NCI-H524 (cell line): Measurements from ENCODE around the gene RNU1-4.
"Not testable (repeated sequence)": the region's sequence is repeated elsewhere in the genome, so short reads cannot be mapped to it uniquely, and the experiment has no call there.

ENCODE experiments used
- DNase-seq, 2 experiments: peaks; one replicate each; lab custom pipeline; 2025; lab: John Stamatoyannopoulos, UW

RNU1-4 gene

DNA sequence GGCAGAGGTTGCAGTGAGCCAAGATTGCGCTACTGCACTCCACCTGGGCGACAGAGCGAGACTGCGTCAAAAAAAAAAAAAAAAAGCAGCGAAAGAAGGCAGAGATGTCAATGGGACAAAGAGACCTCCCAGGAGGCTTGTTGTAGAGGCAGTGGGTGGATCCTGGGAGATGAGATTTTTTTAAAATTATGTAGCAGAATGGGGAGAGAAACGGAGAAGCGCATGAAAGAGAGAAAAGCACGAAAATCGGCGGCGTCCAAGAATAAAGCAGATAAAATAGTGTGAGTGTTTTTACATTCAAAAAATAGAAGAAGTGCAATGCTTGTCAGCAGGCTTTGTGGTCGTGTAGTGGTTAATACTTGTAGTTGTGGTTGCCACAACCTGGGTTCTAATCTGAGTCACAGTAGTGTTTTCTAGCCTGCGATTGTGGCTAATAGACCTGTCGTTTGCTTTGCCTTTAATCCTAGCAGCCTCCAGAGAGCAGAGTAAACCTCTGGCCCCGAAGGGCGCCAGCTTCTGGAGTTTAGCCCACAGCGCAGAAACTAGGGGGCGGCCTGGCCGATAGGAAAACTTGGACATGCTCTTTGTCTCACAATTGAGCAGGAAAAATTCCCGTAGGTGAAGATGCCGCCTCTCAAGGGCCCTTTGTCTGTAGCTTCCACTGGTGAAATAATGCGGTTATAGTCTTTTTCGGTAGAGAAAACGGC is 11.9 kb upstream of the RNU1-4 start:
- DNase-seq, result not testable (repeated sequence)

DNA sequence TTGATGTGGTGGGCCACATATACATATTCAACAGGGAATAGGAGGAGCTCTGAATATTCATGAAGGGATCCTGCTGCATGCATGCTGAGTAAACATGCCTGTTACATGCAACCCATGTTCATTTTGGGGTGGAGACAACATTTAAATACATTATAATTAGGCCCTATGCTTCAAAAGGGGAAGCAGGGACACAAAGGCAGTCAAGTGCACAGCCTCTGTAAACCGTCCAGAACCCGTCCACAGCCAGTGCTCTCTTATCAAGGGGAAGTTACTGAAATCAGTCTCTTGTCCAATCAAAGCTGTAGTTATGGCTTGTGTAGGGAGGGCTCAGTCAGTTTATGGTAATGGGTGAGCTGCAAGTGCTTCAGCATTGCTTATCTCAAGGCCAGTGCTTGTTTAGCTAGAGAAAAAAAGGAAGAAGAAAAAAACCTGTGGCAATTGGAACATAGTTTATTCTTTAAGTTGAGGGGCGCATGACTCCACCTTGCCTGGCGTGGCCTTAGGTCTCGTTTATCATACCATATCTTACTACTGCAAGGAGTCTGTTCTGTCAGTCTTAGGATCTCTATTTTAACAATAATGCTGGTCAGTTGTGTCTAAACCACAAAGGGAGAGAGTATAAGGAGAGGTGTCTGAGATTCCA is 7.9 kb upstream of the RNU1-4 start:
- not testable (repeated sequence) for DNase-seq

DNA sequence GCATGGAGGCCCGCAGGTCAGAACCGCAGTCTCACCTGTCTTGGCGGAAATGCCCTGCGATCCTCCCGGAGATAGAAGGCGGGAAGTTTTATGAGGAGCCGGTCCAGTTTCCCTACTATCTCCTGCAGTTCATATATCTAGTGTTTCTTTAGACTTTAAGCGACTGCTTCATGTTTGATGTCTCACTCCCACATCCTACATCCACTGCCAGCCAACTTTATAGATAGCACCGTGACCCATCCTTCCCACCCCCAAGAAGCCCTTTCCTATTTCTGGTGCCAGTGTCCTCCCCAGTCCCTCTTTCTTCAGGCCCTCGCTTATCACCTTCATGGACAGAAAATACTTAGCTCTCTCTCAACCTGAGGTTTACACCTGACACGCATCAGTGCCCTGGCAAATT is 914 bp downstream of the RNU1-4 start:
- not testable (repeated sequence) for DNase-seq

DNA sequence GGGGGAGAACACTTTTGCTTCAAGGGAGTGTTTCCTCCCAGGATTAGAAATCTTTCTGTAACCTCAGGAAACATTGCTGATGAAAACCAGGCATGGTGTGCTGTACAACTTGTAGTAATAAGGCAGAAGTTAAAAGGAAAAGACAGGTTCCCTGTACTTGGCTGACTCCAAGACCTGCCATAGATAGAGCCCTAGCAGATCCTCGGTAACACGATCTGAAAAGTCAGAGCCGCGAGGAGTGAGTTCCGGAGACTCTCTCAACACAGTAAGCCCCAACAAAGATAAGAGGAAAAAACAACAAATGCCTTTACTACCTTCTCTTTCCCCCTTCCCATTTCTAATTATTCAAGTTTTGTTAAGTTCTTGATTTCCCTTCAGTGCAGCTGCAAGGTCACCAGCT is 7.3 kb downstream of the RNU1-4 start:
- DNase-seq, result not testable (repeated sequence)

DNA sequence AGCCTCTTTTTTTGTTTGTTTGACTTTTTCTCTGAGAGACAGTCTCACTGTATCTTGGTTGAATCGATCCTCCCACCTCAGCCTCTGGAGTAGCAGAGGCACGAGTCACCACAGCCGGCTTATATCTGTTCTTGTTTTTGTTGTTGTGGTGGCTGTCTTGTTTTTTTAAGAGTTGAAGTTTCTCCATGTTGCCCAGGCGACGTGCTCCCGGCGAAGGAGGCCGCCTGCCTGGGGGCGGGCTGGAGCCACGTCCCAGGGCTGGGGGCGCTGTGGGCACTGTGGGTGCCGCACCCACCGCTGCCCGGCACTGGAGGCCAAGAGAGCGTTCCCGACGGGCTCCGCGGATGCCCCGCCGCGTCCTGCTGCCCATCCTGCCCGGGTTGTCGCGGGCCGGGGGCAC is 8.4 kb downstream of the RNU1-4 start:
- DNase-seq, result not testable (repeated sequence)

DNA sequence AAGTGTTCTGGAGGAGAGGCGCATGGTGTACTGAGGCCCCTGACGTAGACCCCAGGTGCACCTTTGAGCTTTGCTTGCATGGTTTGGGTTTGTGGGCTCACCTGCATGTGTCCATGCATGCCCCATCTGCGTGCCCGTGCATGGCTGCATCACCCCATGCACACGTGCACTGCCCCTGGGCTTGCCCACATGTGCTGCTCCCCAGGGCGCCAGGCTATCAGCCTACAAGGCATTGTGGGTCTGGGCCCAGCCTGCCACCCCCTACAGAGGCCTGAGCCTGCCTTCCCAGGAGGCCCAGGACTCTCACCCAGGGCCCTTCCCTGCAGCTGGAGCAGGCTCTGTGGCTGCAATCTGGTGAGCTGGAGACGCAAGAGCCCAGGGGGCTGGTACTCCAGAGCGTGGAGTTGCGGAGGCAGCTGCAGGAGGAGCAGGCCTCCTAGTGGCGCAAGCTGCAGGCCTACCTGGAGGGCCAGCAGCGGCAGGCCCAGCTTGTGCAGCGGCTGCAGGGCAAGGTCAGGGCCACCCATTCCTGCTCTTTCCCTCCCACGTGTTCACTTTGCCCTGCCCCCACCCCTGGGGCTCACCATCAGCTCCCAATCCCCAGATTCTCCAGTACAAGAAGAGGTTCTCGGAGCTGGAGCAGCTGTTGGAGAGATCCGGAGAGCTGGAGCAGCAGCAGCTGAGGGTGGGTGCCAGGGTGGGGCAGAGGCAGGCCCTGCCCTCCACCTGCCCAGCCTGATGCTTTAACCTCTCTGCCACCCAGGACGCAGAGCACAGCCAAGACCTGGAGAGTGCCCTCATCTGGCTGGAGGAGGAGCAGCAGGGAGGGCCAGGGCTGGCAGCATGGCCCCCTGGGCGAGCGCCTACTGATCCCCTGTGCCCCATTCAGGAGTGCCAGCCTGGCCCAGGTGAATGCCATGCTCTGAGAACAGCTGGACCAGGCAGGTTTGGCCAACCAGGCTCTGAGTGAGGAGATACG is 9.9 kb downstream of the RNU1-4 start:
- DNase-seq, result not testable (repeated sequence)

DNA sequence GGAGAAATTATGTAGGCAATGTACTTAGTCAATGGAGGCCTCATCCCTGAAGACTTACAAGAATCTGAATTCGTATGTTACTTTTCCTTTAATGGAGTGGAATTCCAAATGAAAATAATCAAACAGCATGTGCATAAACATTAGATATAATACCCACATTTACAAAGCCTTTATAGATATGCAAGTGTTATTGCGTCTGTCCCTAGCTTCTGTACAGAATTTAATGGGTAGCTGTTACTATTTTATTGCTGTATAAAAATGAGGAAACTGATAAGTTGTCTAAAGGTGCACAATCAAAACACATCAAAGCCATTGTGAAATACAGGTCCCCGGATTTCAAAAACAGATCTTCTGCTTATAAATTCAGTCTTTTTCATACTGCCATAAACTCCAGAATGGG is 12.5 kb downstream of the RNU1-4 start:
- DNase-seq, result not testable (repeated sequence)

DNA sequence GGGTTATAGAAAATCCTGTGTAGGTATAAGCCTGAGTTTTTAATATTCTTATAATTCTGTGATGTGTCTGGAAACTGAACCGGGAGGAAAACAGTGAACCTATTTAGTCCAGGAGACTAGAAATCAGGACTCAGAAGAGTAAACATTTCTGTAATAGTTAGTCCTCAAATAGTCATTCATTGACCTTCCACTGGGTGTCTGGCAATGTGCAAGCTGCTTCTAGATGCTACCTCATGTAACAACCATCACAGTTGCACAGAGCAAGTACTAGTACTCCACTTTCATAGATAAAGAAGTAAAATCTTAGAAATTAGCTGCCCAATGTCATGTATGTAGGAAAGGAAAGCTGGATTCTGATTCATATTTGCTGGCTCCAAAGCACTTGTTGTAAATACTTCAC is 15.1 kb downstream of the RNU1-4 start:
- not testable (repeated sequence) for DNase-seq

DNA sequence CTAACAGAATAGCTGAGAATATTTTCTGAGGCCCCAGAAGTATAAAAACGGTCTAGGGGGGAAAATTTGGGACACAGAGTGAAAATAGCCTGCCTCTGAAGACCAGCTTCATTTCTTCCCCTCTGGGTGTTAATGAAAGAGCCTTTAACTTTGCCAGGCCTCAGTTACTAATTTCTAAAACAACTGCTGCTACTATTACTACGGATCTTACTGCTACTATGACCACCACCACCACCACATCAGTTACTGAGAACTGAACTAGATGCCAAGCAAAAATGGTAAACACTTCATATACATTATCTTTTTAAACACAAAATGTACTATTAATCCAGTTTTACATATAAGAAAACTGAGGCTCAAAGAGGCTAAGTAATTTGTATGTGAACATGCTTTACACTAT is 15.6 kb downstream of the RNU1-4 start:
- not testable (repeated sequence) for DNase-seq

DNA sequence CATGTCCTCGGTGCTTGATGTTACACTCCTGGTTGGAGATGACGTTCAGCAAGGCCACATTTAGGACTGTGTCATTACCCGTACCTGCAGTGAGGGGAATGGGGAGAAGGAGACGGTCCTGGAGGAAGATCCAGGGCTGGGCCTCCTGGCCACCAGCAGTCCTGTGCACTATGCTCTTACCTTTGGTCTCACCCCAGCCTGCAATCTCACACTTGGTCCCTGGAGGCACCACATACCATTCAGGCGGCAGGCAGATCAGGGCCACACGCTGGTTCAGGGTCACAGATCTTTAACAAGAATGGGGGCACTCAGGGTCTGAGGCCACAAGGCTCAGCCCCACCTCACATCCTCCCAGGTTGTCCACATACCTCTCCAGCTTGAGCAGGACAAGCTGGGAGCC is 17.3 kb downstream of the RNU1-4 start:
- not testable (repeated sequence) for DNase-seq

DNA sequence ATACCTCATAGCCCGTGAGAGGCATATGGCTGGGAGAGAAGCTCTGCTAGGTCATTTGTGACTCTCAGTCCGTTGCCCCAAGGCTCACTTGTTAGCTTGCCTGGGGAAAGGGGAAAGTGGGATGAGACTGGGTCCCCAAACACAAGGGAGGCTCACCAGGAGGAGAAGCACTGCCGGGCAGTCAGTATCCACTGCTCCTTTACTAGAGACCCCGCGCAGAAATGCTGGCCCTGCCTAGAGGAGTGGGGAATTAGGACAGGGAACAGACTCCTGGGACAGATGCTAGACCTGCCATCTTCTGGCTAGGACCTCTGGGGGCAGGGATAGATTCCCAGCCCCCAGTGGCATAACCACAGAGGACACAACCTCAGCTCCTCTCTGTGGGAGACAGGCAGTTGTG is 17.7 kb downstream of the RNU1-4 start:
- not testable (repeated sequence) for DNase-seq

DNA sequence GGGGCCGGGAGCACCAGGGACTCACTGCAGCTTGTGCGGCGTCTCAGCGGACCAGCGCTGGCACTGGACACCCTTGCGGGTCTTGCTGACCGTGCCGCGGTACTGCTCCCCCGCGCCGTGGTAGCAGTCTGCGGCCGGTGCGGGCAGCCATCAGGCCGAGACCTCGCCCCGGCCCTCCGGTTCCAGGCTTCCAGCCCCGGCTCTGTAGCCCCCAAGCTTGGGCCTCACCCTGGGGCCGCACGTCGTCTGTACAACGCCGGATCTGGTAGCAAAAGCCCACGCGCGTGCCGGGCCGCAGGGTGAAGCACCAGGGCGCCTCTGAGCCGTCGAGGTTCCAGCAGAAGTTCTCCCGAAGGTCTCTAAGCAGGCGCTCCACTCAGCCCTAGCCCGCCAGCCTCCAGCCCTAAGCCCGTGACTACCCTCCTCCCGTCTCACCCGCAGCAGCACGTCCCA is 18.8 kb downstream of the RNU1-4 start:
- DNase-seq, result not testable (repeated sequence)

DNA sequence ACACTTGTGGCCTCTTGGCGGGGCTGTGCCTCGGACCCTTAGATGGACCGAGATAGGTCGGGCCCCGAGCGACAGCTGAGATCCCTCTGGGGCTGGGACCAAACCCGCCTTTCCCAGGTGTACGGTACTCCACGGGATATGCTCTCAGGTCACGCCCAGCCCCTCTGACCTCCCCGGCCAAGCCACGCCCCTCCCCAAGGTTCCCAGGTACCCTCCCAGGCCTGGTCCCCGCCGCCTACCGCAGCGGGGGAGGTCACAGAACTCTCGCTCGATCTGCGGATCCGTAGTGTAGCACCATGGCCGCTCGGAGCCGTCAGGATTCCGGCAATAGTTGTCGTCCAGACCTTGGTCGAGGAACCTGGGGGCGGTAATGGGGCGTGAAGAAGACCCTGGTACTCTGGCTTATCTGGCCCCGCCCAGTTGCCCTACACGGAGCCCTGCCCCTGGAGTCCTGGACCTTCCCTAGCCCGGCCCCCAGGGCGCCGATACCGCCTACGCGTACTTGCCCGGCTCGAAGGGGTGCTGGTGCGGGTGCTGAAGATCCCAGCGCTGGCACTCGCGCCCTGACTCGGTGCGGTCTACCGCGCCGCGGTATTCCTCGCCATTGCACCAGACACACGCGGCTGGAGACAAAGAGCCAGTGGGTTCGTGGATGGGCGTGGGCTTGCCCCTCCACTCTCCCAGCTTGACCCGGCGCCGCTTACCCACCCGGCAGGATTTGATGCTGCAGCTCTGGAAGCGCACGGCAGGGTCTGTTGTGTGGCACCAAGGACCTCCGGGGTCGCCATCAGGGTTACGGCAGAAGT is 19.5 kb downstream of the RNU1-4 start:
- DNase-seq, result not testable (repeated sequence)

DNA sequence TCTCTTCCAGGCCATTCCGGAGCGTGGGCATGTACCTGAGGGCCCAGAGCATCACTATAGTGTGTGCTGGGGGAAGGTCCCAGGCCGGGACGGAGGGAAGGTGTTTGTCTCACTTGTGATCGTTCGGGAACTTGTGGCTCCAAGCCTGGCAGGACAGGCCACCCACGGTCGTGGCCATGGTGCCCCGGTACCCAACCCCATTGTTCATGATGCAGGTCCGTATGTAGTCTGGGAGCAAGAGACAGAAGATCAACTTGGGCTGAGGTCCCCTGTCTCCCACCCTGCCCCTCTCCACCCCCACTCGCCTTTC is 20.1 kb downstream of the RNU1-4 start:
- not testable (repeated sequence) for DNase-seq

DNA sequence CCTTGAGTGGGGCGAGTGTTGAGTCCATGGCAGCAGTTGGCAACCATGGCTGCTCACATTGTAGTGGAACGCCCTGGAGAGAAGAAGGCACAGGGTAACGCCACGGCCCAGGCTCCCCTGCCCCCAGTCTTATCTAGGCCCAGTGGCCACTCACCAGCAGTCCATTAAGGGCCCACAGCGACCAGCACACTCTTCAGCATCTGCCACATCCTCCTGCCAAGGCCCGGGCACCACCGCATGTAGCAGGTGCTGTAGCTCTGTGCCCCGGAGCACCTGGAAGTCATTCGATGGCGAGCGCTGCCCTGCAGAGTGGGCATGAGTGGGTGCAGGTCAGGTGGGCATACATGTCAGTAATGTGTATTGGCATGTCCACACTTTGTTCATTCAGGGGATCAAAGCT is 20.5 kb downstream of the RNU1-4 start:
- DNase-seq, result not testable (repeated sequence)

DNA sequence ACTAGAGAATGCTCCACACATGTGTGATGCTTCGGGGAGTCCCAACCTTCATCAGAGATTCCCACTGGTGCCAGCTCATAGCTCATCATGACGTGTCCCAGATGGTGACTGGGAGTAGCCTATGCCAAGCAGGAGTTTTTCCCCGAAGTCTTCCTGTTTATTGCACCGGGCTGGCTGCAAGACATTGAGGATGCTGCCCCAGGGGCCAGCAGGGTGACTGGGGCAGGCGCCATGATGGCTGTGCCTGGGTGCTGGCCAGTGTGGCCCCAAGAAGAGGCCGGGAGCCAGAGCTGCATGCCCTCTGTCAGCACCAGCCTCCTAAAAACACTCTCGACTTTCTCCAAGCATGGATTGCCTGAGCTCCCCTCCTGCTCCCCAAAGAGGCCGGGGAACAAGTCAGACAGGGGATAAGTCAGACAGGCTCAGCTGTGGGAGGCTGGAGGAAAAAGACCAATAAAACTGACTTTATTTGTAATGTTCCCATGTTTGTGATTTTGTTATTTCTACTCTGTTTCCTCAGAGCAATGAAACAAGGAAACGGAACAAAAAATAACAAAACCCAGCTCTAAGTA is 24.0 kb downstream of the RNU1-4 start:
- DNase-seq, result not testable (repeated sequence)

DNA sequence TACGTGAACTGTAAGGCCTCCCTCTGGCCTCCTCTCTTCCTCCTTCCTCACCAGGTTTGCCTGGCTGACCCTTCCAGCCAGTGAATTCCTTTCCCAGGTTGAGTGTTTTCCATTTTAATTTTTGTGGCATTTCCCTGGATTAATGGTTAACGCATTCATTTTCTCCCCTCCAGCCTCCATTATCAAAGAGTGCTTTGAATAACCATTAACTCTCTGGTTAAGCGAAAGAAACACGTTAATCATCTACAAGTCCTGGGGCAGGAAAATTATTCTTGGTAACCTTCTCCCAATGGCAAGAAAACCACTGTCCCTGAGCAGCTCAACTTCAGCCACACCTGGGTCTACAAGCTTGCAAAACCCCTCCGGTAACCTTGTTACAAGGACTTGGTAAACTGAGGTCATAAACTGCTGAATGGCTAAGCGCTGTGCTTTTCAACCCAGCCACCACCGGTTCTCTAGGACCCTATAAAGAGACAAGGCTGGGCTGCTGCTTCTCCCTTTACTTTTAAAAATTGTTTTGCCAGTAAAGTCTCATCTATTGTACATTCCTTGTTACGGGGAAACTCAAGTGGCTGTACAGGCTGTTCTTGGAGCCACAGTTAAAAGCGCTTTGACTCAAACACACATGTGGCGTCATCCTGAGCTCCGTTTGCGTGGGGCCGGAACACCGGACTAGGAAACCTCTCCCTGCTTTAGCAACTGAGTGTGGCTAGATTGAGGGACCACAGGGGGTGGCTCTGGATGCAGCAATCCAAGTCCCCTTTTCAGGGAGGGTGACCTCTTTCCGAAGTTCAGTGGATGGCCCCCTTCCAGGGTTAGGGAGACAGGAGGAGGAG is 24.7 kb downstream of the RNU1-4 start:
- not testable (repeated sequence) for DNase-seq

DNA sequence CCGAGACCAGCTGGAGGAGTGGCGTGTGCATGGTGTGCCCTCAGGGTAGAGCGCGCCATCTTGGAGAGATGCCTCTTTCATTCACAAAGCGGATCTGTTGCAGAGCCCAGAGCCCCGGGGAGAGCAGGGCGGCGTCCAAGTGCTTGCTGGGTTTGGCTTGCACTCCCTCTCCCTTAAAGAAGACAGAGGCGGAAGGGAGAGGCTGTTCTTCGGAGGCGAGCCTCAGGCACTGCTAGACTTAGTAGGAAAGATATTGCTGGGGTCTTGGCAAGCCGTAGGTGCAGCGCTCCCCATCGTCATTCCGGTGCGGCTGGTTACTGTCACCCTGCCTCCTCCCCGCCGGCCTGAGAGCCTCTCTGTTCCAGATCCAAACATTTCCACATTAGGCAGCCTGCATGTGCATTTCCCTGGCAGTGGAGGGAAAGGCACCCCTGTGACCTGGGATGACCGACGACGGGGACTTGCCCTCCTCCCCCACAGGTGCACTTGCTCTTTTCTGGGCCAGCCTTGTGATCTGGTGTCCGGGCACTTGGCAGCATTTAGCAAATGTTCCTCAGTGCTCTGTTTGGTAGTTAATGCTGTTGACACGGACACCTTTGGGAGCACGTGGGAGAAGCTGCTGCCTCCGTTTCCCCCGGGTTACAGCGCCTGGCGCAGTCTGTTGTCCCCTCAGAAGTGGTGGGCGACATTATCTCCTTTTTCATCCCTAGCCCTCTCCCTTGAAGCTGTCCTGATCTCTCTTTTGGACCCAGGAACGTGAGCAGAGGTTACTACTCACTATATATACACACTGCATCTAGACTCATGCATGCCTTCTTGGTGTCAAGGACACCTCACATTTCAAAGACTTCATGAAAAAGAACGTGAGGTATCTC is 25.7 kb downstream of the RNU1-4 start:
- DNase-seq, result not testable (repeated sequence)

DNA sequence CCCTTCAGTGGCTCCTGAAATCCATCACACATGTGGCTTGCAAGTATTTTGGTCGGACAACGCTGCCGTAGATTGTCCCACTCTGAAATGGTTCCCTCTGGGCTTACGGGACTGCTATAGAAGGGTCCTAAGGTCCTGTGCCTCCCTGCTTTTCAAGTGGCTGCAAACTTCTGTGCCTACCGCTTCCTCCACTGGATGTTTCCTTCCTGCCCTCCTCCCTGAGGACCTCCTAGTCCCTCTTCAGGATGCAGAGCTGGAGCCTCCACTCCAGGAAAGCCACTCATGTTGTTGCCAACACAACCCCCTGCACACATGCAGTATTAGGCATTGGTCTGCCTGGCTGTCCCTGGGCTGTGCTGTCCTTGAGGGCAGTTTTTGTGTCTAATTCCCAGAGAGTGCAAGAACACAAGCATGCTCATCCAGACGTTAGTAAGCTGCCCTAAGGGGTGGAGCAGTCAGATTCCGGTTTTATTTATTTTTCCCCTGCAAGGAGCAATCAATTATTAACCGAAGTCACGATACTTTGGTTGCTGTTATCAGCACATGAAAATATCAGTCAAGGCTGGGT is 26.5 kb downstream of the RNU1-4 start:
- DNase-seq, result not testable (repeated sequence)
